Lower leg skin (tissue), 3 donors: ENCODE data around the gene CACNA1F.

Experiments
- CTCF ChIP-seq, 3 donors: fragments of 450-650 bp; IDR thresholded peaks; one replicate each; pipeline ENCODE4 v1.5.1; 2016; ENCODE audit warnings: antibody characterized with exemption in 3 of 3, mild to moderate bottlenecking in 3 of 3, moderate library complexity in 2 of 3
- POLR2A ChIP-seq, 2 donors: fragments of 450-650 bp; IDR thresholded peaks; one replicate each; pipeline ENCODE4 v1.6.1; 2016 to 2017; ENCODE audit warnings: antibody characterized with exemption in 2 of 2, mild to moderate bottlenecking in 1 of 2, moderate library complexity in 1 of 2

- TF ChIP-seq POLR2A (IDR thresholded peaks at IDR 0.05) (no peak), CTCF (IDR thresholded peaks at IDR 0.05) (no peak)
These were observed 25.6 kb upstream of the CACNA1F start for GRCh38 chrX:49258749-49259124.
